Stimulated activated CD8-positive, alpha-beta memory T cell treated with anti-CD3 and anti-CD28 coated beads, Interleukin-7, amount 100 ng/mL, for 1 hour (primary cell): Measurements from ENCODE around the gene TRIM27.
"Not testable (repeated sequence)": the region's sequence is repeated elsewhere in the genome, so short reads cannot be mapped to it uniquely, and the experiment has no call there.

Experiments used
- DNase-seq, 2 donors: peaks; one replicate each; pipeline ENCODE4 v3.0.0-alpha.2; 2020; ENCODE audit warnings: low read depth in 2 of 2

Gene TRIM27

DNA sequence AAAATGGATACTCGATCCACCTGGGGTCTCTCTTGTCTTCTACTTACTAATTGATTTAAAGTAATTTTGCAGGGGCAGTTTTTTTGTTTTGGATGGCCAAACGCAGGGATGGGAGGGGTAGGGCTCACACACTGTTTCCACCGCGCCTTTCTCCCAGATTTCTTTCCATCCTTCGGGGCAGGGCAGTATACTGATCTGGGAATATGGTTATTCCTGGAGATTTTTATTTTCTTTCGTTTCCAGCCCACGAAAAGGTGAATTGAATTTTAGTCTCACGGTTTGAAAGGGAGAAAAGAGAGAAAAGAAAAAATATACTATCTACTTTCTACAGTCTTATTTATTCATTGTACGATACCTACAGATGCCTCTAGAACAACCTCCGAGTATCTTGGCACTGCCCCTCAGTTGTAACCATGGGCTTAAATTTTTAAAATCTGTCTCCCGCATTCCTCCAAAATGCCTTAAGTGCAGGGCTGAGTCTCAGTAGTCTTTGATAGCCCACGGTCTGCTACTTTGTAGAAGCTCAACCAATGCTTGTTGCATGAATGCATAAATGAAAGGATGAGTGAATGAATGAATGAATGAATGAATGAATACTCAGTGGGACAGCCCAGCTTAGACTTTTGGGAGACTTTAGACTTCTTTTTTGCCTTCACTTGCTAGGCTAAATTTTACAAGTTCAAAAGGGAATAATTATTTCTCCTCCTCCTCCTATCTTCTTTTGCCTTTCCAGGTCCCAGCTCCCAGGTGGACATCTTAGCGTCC is 18.1 kb upstream of the TRIM27 start:
- DNase-seq, result no peak

DNA sequence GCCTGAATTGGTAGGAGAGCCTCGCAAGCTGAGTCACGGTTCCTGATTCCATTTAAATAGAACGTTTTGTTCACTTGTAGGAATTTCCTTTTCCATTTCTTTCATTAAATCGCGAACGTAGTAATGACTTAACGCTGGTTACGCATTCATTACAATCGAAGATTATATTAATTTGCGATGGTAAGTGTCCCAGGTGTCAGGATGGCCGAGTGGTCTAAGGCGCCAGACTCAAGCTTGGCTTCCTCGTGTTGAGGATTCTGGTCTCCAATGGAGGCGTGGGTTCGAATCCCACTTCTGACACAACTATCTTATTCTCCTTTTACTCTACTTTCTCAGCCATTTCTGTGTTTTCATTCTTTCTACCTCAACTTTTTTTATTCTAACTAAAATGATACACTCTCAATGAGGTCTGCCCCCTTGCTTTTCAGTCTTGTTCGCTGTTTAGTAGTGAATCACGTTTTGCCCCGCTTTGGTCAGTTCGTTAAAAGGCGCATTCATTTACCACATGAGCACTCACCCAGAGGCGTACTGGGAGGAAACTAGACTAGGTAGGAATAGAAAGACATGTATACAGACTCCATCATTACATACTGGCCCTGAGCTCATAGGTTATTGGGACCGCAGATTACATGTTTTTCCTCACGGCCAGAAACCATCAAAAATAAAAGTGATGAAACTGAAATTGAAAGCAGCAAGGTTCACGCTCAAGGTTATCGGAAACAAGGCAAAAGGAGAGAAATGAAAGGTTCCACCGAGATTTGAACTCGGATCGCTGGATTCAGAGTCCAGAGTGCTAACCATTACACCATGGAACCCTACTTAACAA is 17.3 kb upstream of the TRIM27 start:
- peak; percentile 40 to 44 for DNase-seq

DNA sequence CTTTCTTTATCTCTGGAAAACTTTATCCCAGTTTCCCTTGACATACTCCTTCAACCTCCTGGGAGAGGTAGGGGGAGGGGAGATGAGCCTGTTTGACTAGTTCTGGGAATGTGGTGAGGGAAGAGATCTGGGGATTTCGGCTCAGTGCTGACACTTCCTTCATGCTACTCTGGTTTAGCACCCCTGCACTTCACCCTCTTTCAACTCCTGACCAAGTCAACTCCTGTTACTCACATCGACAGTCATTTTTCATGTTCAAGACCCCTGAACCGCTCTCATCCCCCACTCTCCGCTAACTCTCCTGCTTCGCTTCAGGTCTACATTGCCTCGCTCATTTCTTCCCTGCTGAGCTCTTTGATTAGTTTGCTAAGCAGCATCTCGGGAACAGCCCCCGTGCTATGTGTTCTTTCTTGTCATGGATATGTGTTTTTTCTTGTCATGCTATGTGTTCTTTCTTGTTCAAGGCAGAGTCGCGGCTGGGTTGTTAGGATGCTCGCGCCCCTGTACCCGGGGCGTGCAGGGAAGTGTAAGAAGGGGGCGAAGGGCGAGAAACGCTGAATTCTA is 16.6 kb upstream of the TRIM27 start:
- DNase-seq, result no peak

DNA sequence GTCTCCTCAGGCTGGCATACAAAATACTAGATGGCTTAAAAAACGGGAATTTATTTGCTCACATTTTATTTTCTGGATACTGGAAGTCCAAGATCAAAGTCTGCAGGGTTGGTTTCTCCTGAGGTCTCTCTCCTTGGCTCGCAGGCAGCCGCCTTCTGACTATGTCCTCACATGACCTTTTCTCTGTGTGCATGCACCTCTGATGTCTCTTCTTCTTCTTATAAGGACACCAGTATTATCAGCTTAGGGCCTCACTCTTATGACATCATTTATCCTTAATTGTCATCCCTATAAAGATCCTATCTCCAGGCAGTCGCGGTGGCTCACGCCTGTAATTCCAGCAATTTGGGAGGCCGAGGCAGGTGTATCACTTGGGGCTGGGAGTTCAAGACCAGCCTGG is 9.3 kb upstream of the TRIM27 start:
- no peak for DNase-seq

DNA sequence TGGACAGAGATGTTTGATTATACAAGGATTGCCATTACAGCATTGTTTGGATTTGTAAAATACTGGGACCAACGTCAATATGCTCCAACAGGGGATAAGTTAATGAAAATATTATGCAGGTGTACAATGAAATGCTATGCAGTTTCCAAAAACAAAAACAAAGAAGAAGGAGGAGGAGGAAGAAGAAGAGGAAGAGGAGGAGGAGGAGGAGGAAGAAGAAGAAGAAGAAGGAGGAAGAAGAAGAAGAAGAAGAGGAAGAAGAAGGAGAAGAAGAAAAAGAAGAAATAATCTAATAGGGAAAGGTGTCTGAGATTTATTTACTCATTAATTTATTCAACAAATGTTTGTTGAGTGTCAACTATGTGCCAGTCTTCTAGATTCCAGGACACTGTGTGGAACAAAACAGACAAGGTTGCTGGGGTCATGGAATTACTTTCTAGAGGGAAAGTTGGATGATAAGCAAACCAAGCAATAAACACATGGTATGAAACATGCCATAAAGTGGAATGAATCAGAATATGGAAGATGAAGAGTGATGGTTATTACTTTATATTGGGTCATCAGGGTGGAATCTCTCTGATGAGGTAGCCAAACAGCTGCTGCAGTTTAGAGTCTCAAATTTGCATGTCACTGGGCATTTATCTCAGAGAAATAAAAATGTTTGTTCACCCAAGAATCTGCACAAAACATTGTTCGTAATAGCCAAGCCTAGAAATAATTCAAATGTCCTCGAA is 6.3 kb upstream of the TRIM27 start:
- no peak for DNase-seq

DNA sequence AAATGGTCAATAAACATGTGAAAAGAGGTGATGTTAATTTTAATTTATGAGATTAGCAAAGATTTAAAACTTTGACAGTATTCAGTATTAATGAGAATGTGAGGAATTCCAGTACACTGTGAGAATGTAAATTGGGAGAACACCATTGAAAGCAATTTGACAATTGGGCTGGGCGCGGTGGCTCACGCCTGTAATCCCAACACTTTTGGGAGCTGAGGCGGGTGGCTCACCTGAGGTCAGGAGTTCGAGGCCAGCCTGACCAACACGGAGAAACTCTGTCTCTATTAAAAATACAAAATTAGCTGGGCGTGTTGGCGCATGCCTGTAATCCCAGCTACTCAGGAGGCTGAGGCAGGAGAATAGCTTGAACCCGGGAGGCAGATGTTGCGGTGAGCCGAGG is 5.6 kb upstream of the TRIM27 start:
- not testable (repeated sequence) for DNase-seq

DNA sequence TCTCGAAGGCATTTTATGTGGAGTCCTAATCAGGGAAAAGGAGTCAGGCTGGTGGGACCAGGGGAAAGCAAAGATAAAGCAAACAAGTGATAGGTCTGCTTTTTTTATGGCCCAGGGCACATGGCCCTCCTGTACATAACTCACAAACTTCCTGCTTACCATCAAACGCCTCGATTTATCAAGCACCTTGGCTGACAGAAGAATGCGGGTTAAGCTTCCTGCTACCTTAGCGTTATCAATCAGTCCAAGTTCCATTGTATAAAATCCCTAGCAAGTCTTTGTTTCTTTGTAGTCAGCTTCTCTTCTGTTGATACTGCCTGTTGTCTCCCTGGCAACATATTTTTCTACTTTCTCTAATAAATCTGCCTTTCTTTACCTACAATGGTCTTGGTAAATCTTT is 4.1 kb upstream of the TRIM27 start:
- DNase-seq, result no peak

DNA sequence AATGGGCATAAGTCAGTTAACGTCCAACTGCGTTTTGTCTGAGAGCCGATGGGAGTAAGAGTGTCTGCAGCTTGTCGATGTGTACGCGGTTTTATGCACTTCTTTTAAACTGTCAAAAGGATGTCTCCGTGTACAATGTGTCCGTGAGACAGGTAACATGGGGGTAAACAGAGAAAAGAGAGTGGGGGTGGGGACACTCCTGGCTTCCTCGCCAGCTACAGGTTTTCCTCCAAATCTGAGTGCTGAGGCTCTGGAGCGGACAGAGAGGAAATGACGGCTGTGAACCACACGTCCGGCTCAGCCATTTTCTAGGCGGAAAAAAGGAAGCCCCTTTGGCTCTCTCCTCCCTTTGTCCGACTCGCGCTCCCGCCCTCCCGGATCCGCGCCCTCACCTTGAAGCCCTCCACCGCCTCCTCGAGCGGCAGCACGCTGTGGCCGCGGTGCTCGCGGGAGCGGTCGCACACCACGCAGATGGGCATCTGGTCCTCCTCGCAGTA is 916 bp downstream of the TRIM27 start:
- no peak for DNase-seq

DNA sequence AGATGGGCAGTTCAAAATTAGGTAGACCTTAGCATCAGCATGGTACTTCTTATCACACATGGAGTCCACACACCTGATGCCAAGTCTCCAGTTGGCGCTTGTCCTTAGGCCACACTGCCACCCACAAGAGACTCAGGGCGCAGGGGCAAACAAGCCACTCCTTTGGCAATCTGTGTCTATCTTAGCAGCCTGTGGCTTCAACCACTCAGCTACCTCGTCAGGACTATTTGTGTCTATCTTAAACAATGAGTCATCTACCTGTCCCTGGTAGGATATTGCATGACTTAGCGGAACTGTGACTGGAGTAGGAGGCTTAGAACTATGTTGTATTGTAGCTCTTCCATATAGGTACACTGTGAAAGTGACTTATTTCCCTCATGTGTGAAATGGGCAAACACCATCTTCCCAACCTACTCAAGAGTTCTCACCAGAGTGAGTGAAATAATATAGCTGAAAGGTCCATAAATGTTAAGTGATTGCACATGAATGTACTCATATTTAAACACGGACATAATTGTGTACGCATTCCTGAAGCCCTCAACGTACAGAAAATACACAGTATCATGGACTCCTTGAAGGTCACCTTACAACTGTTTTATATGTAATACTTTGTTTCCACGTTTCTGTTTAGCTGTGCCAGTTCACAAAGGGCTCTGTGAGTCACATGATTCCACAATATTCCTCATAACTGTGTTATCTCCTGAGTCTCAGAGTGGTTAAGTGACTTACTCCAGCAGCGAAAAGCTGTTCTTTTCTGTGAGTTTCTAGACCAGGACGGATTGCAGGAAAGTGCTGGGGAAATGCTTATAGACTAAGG is 1.6 kb downstream of the TRIM27 start:
- DNase-seq, result no peak

DNA sequence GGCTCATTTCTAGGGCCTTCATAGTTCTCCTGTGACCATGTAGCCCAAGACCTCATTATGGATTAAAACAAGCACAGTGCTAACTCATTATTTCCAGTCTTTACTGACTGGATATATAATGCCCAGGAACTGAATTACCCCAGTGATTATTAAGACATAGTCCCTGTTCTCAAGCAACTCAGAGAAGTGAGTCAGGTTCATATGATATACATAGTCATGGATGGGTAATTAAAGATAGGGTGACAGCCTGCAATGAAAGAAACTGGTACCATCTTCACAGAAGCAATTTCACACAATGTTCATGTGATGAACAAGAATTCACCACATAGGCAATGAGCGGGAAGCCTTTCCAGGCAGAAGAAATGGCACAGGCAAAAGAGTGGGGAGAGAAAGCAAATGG is 3.5 kb downstream of the TRIM27 start:
- DNase-seq, result no peak

DNA sequence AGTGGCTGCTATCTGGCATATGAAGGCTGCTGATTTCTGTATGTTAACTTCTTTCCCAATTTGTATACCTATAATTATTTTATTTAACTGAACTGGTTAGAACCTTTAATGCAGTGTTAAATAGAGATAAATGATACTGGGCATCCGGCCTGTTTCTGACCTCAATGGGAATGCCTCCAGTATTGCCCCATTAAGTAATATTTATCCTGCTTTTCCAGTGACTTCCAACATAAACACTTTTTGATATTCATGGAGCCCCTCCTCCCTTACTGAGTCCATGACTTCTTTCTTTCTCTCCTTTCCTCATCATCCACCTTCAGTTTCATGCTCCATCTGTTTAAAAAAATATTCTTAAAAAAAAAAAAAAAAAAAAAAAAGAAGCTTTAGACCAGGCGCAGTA is 8.8 kb downstream of the TRIM27 start:
- DNase-seq, result no peak

DNA sequence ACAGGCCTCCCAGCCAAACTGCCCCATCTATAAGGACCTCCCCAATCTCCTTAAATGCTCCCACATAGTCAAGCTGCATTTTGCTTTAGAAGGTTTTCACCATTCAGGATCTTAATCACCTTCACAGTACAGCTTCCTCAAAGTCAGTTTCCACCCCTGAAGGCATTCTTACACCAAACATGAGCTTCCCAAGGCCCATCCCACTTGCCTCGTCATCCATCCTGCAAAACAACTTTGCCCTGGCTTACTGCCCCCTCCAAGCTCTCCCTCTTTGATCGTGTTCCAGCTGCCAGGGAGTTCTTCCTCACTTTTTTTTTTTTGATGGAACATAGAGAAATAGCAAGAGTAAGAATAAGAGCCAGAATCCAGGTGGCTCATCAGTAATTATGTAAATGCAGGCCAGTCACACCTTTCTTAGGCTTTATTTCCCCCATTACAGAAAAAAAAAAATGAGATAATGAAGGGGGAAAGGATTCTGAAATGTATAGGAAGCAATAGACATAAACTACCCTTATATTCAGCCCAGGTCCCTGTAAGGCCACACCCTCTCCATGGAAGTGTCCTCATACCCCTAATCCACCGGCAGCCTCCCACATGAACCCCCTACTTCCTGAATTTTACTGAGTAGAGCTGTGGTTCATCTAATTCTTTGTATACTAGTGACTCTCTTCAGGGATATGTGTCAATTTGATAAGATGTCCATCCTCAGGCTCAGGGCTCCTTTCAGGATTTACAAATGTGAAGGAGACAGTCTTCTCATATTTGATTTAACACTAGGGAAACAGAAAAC is 12.7 kb downstream of the TRIM27 start:
- DNase-seq, result no peak

DNA sequence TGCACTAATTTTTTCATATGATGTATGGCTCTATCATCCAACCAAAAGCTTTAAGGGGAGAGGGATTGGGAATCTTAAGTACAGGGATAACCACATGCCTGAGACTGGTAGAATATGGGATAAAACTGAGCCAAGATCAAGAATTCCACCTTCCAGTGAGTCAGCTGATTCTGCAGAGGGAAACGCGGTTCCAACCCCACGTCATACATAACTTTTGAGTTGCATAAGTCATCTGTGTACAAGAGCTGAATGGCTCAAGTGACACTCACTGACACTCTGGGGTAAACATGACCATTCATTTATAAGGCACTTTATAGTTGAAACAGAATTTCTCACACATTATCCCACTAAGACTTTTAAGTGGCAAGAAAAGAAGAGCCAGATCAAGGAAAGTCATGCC is 16.4 kb downstream of the TRIM27 start:
- DNase-seq, result no peak

DNA sequence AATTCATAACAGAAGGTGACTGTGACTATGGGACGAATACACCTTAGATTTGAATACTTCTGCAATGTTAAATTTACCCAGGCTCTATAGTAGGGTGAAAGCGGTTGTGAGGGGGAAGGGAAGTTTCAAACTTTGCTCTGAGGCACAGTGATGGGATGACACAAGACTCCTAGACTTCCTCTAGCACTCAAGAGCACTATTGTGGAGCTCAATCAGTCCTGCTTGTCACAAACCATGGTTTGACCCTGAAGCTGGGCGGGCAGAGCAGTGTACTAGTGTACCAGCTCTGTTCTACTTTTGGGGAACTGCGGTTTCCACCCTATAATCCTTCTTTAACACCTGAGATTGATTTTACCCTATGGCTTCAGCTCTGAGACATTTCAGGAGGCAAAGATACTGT is 17.1 kb downstream of the TRIM27 start:
- no peak for DNase-seq

DNA sequence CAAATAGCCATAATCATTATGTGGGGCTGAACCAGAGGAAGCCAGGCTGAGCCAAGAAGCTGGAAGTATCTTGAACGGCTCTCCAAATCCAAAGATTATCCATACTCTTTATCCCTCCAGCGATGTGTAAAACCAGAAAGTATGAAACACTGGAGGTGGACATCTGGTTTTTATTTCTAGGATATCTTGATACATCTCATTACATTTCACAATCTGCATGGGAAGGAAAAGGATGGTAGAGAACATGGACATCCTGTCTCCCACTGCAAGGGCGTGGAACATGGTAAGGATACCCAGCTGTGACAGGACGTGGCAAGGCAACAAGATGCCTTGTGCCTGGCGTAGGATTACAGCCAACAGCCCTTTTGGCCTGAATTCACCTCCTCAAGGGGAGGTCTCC is 20.1 kb downstream of the TRIM27 start:
- DNase-seq, result no peak

DNA sequence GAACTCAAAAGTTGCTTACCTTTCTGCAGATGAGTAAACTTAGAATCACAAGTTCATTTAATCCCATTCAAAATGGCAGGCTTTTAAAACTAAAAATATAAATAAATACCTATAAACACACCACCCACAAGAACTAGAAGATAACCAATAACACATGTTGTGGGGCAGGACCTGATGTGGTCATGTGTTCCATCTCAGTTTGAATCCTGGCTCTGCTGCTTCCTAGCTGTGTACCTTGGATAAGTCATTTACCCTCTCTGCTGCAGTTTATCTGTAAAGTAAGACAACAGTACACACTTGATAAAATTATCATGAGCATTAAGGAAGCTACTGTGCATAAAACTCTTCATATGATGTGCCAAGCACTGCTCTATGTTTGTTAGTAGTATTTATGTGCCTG is 22.0 kb downstream of the TRIM27 start:
- DNase-seq, result no peak

DNA sequence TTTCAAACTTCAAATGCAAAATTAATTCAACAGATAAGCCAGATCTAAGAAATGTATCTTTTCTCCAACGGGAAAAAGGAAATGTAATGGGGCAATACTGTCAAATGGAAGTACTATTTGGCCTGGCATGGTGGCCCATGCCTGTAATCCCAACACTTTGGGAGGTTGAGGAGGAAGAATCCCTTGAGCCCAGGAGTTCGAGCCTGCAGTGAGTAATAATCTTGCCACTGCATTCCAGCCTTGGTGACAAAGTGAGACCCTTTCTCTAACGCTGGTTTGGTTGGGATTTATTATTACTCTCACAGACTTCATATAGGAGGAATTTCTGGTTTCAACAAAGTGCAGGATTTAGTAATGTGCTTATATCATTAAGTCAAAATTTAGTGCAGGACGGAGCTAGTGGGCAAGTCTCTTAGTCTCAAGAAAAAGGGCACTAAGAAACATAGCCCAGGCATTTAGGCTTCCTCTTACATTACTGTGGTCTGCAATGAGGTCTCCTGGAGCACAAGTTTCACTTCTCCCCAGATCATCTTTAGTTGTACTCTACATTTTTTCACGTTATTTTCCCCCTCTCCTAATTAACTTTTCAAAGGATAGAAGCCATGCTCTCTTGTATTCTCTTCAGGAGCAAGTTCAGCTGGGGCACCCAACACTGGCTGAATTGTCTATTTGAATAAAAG is 23.1 kb downstream of the TRIM27 start:
- DNase-seq, result no peak

DNA sequence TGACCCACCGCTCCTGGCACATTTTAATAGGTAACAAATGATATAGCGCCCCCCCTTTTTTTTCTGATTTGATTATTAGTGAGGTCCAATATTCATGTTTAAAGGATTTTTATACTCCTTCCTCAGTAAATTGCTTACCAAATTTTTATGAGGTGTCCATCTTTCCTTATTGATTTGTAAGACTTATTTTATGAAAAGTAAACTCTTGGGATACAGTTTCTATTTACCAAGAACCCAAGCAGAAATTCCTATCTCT is 25.1 kb downstream of the TRIM27 start:
- DNase-seq, result no peak

DNA sequence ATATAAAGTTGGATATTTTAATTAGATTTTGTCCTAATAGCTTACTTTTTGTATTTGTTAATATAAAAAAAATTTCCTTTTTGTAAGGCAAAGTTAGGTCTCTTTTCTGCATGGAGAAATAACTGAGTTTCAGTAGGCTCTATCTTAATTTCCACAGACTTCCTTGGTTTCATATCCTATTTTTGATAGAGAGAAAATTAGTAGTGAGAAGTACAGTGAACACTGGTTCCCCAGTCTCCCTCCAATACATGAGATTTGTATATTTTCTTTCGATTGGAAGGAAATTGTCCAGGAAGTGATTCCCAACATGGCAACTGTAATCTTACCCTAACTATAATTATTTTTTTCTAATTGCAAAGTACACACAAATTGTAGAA is 26.4 kb downstream of the TRIM27 start:
- DNase-seq, result no peak
